Measurements from ENCODE around the gene STAC2. TPM values are rescaled to one million over a fixed set of nuclear protein-coding genes. Genes with fewer than 3 reads are reported as not detected.
A peak's percentile ranks its signal among the peaks of the same experiment; 100 is the strongest.

STAC2 gene
- total and polyA plus RNA-seq, 9 of the 15 experiments (the other 6 are each of a cell fraction or from before 2014, with no cell fraction given) = not detected

DNA sequence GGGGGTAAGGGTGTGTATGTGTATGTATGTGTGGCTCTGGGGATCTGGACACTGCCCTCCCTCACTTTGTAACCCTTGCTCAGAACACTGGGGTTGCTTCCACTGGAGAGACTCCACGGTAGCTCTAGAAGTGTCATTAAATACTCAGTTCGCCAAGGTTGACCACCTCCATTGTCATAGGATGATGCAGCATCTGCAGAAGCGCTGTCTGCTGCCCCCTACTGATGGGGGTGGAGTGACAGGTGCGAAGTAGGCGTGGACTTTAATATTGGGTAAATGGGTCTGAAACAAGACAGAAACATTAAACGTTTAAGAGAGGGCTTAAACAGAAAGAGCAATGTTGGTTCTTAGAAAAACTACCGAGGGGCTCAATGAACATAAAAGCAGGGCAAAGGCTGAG, 35.5 kb upstream of the STAC2 start (continued):
- TF ChIP-seq, protein P1, sequence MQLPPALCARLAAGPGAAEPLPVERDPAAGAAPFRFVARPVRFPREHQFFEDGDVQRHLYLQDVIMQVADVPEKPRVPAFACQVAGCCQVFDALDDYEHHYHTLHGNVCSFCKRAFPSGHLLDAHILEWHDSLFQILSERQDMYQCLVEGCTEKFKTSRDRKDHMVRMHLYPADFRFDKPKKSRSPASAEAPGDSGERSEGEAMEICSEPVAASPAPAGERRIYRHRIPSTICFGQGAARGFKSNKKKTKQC (CRISPR knock-in tag; IDR thresholded peaks at IDR 0.05) = no peak
- TF ChIP-seq TFE3 (CRISPR knock-in tag; IDR thresholded peaks at IDR 0.05) = no peak
- 0 out of 2 replicates have a peak, but pooled peaks have one; percentile 50 for TF ChIP-seq CREM (IDR thresholded peaks at IDR 0.05; ENCODE audit: low read depth)
- 0 out of 2 replicates have a peak, but pooled peaks have one; percentile 37 for TF ChIP-seq MAFG (tag; conservative IDR thresholded peaks at IDR 0.05)
- TF ChIP-seq RCOR1 (IDR thresholded peaks at IDR 0.05; ENCODE audit: borderline replicate concordance in 1 of 2, low read depth in 2 of 2, low read length in 2 of 2) = peak in 1 of 2 experiments; percentile 50; a peak in 1 of 4 replicates
- no peak for TF ChIP-seq HNRNPK (IDR thresholded peaks at IDR 0.05; ENCODE audit: low read depth, low read length, poor library complexity, severe bottlenecking)
- TF ChIP-seq NFE2 (IDR thresholded peaks at IDR 0.05; ENCODE audit: low read depth) = peak; percentile 94
- TF ChIP-seq, protein P2, sequence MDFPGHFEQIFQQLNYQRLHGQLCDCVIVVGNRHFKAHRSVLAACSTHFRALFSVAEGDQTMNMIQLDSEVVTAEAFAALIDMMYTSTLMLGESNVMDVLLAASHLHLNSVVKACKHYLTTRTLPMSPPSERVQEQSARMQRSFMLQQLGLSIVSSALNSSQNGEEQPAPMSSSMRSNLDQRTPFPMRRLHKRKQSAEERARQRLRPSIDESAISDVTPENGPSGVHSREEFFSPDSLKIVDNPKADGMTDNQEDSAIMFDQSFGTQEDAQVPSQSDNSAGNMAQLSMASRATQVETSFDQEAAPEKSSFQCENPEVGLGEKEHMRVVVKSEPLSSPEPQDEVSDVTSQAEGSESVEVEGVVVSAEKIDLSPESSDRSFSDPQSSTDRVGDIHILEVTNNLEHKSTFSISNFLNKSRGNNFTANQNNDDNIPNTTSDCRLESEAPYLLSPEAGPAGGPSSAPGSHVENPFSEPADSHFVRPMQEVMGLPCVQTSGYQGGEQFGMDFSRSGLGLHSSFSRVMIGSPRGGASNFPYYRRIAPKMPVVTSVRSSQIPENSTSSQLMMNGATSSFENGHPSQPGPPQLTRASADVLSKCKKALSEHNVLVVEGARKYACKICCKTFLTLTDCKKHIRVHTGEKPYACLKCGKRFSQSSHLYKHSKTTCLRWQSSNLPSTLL (IDR thresholded peaks at IDR 0.05) = no peak
- TF ChIP-seq RUNX1 (IDR thresholded peaks at IDR 0.05; ENCODE audit: low read depth) = no peak
- TF ChIP-seq, protein P3, sequence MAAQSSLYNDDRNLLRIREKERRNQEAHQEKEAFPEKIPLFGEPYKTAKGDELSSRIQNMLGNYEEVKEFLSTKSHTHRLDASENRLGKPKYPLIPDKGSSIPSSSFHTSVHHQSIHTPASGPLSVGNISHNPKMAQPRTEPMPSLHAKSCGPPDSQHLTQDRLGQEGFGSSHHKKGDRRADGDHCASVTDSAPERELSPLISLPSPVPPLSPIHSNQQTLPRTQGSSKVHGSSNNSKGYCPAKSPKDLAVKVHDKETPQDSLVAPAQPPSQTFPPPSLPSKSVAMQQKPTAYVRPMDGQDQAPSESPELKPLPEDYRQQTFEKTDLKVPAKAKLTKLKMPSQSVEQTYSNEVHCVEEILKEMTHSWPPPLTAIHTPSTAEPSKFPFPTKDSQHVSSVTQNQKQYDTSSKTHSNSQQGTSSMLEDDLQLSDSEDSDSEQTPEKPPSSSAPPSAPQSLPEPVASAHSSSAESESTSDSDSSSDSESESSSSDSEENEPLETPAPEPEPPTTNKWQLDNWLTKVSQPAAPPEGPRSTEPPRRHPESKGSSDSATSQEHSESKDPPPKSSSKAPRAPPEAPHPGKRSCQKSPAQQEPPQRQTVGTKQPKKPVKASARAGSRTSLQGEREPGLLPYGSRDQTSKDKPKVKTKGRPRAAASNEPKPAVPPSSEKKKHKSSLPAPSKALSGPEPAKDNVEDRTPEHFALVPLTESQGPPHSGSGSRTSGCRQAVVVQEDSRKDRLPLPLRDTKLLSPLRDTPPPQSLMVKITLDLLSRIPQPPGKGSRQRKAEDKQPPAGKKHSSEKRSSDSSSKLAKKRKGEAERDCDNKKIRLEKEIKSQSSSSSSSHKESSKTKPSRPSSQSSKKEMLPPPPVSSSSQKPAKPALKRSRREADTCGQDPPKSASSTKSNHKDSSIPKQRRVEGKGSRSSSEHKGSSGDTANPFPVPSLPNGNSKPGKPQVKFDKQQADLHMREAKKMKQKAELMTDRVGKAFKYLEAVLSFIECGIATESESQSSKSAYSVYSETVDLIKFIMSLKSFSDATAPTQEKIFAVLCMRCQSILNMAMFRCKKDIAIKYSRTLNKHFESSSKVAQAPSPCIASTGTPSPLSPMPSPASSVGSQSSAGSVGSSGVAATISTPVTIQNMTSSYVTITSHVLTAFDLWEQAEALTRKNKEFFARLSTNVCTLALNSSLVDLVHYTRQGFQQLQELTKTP (IDR thresholded peaks at IDR 0.05; ENCODE audit: low read depth in 1 of 2, partially characterized antibody in 2 of 2) = no peak
- TF ChIP-seq, protein P4, sequence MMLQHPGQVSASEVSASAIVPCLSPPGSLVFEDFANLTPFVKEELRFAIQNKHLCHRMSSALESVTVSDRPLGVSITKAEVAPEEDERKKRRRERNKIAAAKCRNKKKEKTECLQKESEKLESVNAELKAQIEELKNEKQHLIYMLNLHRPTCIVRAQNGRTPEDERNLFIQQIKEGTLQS (IDR thresholded peaks at IDR 0.05) = no peak
- TF ChIP-seq, protein P4 (CRISPR knock-in tag; conservative IDR thresholded peaks at IDR 0.05) = no peak
- TF ChIP-seq ZNF668 (CRISPR knock-in tag; IDR thresholded peaks at IDR 0.05) = no peak
- no peak for TF ChIP-seq HSF4 (CRISPR knock-in tag; IDR thresholded peaks at IDR 0.05; ENCODE audit: borderline replicate concordance)
- no peak for TF ChIP-seq HIVEP1 (CRISPR knock-in tag; IDR thresholded peaks at IDR 0.05)
- no peak for TF ChIP-seq NFIX (CRISPR knock-in tag; IDR thresholded peaks at IDR 0.05; ENCODE audit: low read depth)
- no peak for TF ChIP-seq MYNN (IDR thresholded peaks at IDR 0.05)
- TF ChIP-seq MYNN (CRISPR knock-in tag; IDR thresholded peaks at IDR 0.05) = no peak
- TF ChIP-seq ZNF134 (CRISPR knock-in tag; conservative IDR thresholded peaks at IDR 0.05) = no peak
- no peak for TF ChIP-seq MEF2D (tag; conservative IDR thresholded peaks at IDR 0.05; ENCODE audit: low read depth)
- TF ChIP-seq ZNF41 (CRISPR knock-in tag; conservative IDR thresholded peaks at IDR 0.05) = no peak
- peak; percentile 63; the same call in 1 of the 2 replicates for TF ChIP-seq C11orf30 (IDR thresholded peaks at IDR 0.05; ENCODE audit: low read depth)

Measured in K562 (cell line).